NCI-H460 (cell line): ENCODE results near the gene NEK2. TPM values are rescaled to one million over a fixed set of nuclear protein-coding genes. Genes with fewer than 3 reads are reported as not detected.
A peak's percentile ranks its signal among the peaks of the same experiment; 100 is the strongest.
"Not testable (repeated sequence)": the region's sequence is repeated elsewhere in the genome, so short reads cannot be mapped to it uniquely, and the experiment has no call there.

ENCODE experiments used
- DNase-seq: peaks from one replicate; pipeline ENCODE4 v3.0.0-alpha.2; 2016; ENCODE audit warnings: low read depth; ENCODE audit errors: extremely low read depth
- total RNA-seq: library from RNA; depleted of rRNA; stranded (reverse); fragments of >200 nt; shearing (Covaris generic); gene quantifications from 2 replicates; pipeline ENCODE4 v1.2.3, GENCODE V29; 2014

NEK2 gene
- total RNA-seq, 1 experiment from 2014 or later, result 56.5 TPM

GRCh38 chr1:211634461-211634860, 41.0 kb downstream of the NEK2 start:
- no peak for DNase-seq

- DNase-seq, result no peak
These were observed 41.9 kb downstream of the NEK2 start for GRCh38 chr1:211633524-211633846.

GRCh38 chr1:211632808-211633523, 42.5 kb downstream of the NEK2 start:
- DNase-seq, result no peak

GRCh38 chr1:211632117-211632807, 43.2 kb downstream of the NEK2 start:
- DNase-seq, result no peak

GRCh38 chr1:211631168-211631567, 44.3 kb downstream of the NEK2 start:
- no peak for DNase-seq

- DNase-seq, result no peak
These were observed 45.0 kb downstream of the NEK2 start for GRCh38 chr1:211630236-211631081.

- no peak for DNase-seq
These were observed 47.0 kb downstream of the NEK2 start for GRCh38 chr1:211628417-211628816.

GRCh38 chr1:211627259-211627658, 48.2 kb downstream of the NEK2 start:
- DNase-seq, result no peak

- DNase-seq, result not testable (repeated sequence)
These were observed 49.6 kb downstream of the NEK2 start for GRCh38 chr1:211625866-211626265.

- peak; percentile 48 for DNase-seq
These were observed 50.4 kb downstream of the NEK2 start for GRCh38 chr1:211625040-211625439.

- no peak for DNase-seq
These were observed 51.9 kb downstream of the NEK2 start for GRCh38 chr1:211623515-211623914.

- no peak for DNase-seq
These were observed 53.8 kb downstream of the NEK2 start for GRCh38 chr1:211621447-211622198.

- no peak for DNase-seq
These were observed 55.3 kb downstream of the NEK2 start for GRCh38 chr1:211620097-211620496.

- no peak for DNase-seq
These were observed 56.1 kb downstream of the NEK2 start for GRCh38 chr1:211619033-211619996.

GRCh38 chr1:211616965-211617297, 58.5 kb downstream of the NEK2 start:
- no peak for DNase-seq

GRCh38 chr1:211616231-211616964, 59.0 kb downstream of the NEK2 start:
- DNase-seq, result no peak

- no peak for DNase-seq
These were observed 60.8 kb downstream of the NEK2 start for GRCh38 chr1:211614615-211615014.

- DNase-seq, result peak; percentile 47
These were observed 61.5 kb downstream of the NEK2 start for GRCh38 chr1:211613951-211614350.
